HUES48 (cell line): ENCODE results near the gene CEP89.
"Not testable (repeated sequence)": the region's sequence is repeated elsewhere in the genome, so short reads cannot be mapped to it uniquely, and the experiment has no call there.

Experiments used
- H3K27ac ChIP-seq: one replicate; pipeline ENCODE4 v1.7.0; 2013; ENCODE audit warnings: low read depth, low read length, inconsistent platforms
- H3K27me3 ChIP-seq: 2 replicates; pipeline ENCODE4 v1.6.1; 2013; ENCODE audit warnings: mild to moderate bottlenecking, low read length; ENCODE audit not compliant: control insufficient read depth, insufficient read depth
- H3K36me3 ChIP-seq: 2 replicates; pipeline ENCODE4 v1.6.1; 2013; ENCODE audit warnings: low read length; ENCODE audit not compliant: control insufficient read depth, insufficient read depth
- H3K4me1 ChIP-seq: 2 replicates; pipeline ENCODE4 v1.6.1; 2013; ENCODE audit warnings: mild to moderate bottlenecking, low read length; ENCODE audit not compliant: control insufficient read depth, insufficient read depth
- H3K4me3 ChIP-seq: 2 replicates; pipeline ENCODE4 v1.5.1; 2013; ENCODE audit warnings: mild to moderate bottlenecking, low read depth, low read length
- H3K9ac ChIP-seq: 2 replicates; pipeline ENCODE4 v1.6.1; 2013; ENCODE audit warnings: mild to moderate bottlenecking, low read depth, low read length, moderate library complexity
- H3K9me3 ChIP-seq: 2 replicates; pipeline ENCODE4 v1.6.1; 2013; ENCODE audit warnings: low read length; ENCODE audit not compliant: control insufficient read depth, insufficient read depth

The CEP89 gene

DNA sequence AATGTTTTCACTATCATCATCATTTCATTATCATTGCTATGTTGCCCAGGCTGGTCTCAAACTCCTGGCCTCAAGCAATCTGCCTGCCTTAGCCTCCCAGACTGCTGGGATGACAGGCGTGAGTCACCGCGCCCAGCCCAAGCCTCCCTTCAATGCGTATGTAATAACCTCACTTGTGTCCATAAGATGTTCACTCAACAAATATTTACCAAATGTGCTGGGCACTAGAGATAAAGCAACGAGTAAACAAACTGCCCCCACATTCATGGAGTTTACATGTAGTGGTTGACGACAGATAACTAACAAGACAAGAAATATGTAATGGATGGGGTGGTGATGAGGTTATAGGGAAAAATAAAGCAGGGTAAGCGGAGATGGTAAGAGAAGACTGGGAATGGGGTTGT lies 25.3 kb upstream of the CEP89 start:
- not testable (repeated sequence) for H3K4me3 ChIP-seq, H3K27me3 ChIP-seq, H3K4me1 ChIP-seq, H3K9ac ChIP-seq, H3K27ac ChIP-seq, H3K9me3 ChIP-seq
- H3K36me3 ChIP-seq, result peaks cover 57% of the 10 kb centered on the region

DNA sequence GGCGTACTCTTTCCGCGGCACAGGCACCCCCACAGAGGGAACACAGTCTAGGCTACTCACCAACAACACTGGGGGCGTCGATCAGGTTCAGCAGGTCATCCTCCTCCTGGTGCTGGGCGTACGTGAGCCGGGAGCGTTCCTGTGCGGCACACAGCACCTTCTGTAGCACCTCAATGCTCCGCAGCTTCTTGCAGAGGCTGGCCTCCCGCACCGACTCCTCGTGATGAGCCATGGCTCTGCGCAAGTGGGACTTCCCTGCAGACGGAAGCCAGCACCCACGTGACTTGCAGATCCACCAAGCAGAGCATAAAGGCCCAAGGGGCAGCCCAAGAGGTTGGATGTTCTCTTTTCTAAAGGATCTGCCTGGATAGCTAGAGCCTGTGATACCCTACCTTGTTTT lies 24.2 kb upstream of the CEP89 start:
- H3K4me3 ChIP-seq, H3K27ac ChIP-seq, H3K4me1 ChIP-seq, H3K9ac ChIP-seq, H3K9me3 ChIP-seq, H3K27me3 ChIP-seq: not testable (repeated sequence)
- H3K36me3 ChIP-seq, result peaks cover 59% of the 10 kb centered on the region

DNA sequence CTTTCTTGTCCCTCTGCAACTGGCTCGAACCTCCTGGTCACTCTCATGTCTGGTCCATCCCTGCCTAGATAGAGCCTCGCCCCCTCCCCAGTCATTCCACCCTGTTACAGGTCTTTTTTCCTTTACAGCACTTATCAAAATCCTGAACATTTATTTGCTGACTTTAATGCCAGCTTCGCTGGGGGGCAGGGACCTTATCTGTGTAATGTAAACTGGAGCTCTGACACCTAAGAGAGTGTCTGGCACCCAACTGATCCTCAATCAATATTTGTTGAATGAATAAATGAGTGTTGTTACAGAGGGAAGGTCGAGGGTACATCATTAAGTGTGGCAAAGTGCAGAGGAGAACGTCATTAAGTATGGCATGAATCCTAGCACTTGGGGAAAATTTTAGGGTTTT lies 17.0 kb upstream of the CEP89 start:
- Histone ChIP-seq H3K27me3 (no peaks in the 10 kb centered on the region), H3K4me3 (no peak overlapping the region), H3K9me3 (no peaks in the 10 kb centered on the region), H3K27ac (no peak overlapping the region), H3K36me3 (peaks cover 55% of the 10 kb centered on the region), H3K4me1 (no peaks in the 10 kb centered on the region), H3K9ac (no peak overlapping the region)

DNA sequence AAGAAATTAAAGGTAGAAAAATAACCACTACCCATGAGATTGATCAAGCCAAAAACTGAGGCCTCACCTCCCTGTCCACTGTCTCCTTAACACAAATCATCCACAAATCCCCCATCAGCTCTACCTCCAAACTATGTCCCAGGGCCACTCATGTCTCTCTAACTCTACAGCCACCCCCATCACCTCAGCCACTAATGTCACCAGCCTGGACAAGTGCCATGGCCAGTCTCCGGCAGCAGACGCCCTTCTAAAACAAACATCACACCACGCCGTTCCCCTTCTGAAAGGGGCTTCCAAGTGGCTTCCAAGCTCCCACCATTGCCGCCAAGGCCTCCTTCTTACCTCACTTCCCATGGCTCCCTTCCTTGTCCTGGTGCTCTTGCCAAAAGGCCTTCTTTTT lies 16.5 kb upstream of the CEP89 start:
- H3K36me3 ChIP-seq, result peaks cover 52% of the 10 kb centered on the region
- H3K4me1 ChIP-seq, H3K4me3 ChIP-seq, H3K9me3 ChIP-seq, H3K9ac ChIP-seq, H3K27me3 ChIP-seq, H3K27ac ChIP-seq: not testable (repeated sequence)

DNA sequence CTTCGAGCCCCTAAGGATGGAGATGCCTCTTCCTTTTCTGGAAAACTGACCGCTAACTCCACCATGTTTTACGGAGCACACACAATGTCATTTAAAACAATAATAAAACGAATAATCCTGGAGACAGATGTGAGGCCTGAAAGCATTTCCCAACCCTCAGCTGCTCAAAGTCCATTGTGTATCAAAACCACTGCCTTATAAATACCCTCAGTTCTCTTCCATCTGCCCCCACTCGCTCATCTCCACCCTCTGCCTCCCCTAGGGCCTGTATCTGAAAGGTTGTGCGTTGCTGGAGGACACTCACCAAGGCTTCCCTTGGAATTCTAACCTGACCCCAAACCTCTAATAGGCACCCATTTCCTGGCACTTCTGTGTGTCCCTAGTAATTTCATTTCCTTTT lies 10.7 kb upstream of the CEP89 start:
- not testable (repeated sequence) for H3K9ac ChIP-seq, H3K9me3 ChIP-seq, H3K4me3 ChIP-seq, H3K27ac ChIP-seq, H3K4me1 ChIP-seq, H3K27me3 ChIP-seq
- H3K36me3 ChIP-seq, result peaks cover 41% of the 10 kb centered on the region

DNA sequence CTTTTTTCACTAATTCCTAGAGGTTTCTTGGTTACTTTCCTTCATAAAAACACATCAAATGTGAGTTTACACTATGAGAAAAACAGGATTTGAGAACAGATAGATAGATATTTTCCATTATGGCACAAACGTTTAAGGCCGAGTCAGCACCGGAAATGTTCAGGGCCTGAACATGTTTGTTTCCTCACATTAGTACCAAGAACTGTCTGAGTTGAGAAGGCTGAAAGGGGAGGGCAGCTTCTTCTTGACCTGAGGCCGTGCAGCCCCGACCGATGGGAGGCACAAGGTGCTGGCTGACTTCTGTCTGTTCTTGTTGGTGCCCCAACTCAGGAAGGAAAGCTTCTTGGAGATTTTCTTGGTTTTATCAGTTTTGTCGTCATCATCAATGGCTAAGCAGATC lies 8.0 kb upstream of the CEP89 start:
- H3K9ac ChIP-seq, H3K27ac ChIP-seq, H3K27me3 ChIP-seq, H3K4me1 ChIP-seq, H3K4me3 ChIP-seq, H3K9me3 ChIP-seq: not testable (repeated sequence)
- H3K36me3 ChIP-seq, result peaks cover 34% of the 10 kb centered on the region

DNA sequence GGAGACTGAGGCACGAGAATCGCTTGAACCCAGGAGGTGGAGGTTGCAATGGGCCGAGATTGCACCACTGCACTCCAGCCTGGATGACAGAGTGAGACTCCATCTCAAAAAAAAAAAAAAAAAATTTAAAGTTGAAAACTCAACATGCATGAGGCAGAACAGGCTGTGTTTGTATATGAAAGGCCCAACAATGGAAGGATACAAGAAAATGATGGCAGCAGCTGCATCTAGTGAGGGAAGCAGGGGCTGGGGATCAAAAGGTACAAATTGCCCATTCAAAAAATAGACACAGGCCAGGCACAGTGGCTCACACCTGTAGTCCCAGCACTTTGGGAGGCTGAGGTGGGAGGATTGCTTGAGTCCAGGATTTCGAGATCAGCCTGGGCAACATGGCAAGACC lies 6.1 kb upstream of the CEP89 start:
- not testable (repeated sequence) for H3K9ac ChIP-seq, H3K27ac ChIP-seq, H3K27me3 ChIP-seq, H3K4me1 ChIP-seq, H3K4me3 ChIP-seq, H3K9me3 ChIP-seq
- H3K36me3 ChIP-seq, result peaks cover 29% of the 10 kb centered on the region

DNA sequence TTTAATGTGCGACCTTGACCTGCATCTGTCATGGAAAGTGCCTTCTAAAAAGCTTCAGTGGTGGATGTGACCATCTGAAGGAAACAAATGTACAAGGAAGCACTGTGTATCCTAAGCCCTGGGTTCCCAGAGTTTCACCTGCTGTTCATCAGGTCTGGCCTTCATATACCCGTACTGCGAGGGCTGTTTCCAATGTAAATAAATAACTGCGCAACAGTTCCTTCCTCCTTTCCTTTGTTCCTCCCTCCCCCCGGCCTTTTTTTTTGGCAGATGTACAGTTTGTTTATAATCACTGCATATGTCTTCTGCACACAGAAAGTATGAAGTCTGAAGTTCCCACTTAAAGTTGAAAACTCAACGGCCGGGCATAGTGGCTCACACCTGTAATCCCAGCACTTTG lies 5.5 kb upstream of the CEP89 start:
- Histone ChIP-seq H3K36me3 (peaks cover 29% of the 10 kb centered on the region), H3K9ac (no peak overlapping the region), H3K27me3 (no peaks in the 10 kb centered on the region)

DNA sequence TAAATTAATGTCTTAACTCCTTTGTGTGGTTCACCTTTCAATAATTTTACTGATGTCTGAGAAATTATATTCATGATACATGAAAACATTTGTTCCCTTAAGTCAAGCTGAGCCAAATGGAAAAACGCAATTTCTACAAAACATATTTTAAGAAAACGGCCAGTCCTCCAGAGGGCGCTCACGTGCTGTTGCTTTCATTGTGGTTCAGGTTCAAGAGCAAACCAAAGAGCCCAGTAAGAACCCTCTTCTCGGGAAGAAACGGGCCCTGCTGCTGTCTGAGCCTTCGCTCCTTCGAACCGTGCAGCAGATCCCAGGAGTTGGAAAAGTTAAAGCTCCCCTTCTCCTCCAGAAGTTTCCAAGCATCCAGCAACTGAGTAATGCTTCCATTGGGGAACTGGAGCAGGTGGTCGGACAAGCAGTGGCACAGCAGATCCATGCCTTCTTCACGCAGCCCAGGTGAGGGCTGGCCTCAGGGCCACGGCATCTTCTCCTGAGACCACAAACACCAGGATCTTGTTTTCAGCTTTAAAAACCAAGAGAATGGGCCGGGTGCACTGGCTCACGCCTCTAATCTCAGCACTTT lies 4.6 kb upstream of the CEP89 start:
- Histone ChIP-seq H3K9ac (no peak overlapping the region), H3K4me3 (no peak overlapping the region), H3K27me3 (no peaks in the 10 kb centered on the region), H3K36me3 (peaks cover 29% of the 10 kb centered on the region), H3K4me1 (no peaks in the 10 kb centered on the region), H3K27ac (no peak overlapping the region), H3K9me3 (no peaks in the 10 kb centered on the region)

More for the DNA sequence above, 5.5 kb upstream of the CEP89 start:
- Histone ChIP-seq H3K4me1 (no peaks in the 10 kb centered on the region), H3K27ac (no peak overlapping the region), H3K4me3 (no peak overlapping the region), H3K9me3 (no peaks in the 10 kb centered on the region)

DNA sequence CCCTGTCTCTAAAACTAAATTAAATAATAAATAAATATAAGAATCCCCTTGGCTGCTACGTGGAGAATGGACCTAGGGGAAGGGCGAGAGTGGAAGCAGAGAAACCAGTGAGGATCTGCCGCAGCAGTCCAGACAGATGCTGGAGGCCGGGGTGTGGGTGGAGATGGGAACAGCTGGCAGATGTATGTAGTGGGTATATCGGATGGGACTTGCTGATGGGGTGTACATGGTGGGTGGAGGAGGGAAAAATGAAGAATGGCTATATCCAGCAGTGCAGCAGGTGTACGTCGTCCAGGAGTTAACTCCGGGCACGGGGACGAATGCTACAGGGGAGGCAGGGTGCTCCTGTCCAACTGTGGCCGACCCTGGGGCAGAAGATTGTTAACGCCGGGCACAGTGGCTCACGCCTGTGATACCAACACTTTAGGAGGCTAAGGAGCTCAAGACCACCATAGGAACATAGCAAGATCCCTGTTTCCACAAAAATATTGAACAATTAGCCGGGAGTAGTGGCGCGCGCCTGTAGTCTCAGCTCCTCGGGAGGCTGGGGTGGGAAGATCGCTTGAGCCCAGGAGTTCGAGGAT lies 654 bp downstream of the CEP89 start:
- no peaks in the 10 kb centered on the region for H3K27me3 ChIP-seq

DNA sequence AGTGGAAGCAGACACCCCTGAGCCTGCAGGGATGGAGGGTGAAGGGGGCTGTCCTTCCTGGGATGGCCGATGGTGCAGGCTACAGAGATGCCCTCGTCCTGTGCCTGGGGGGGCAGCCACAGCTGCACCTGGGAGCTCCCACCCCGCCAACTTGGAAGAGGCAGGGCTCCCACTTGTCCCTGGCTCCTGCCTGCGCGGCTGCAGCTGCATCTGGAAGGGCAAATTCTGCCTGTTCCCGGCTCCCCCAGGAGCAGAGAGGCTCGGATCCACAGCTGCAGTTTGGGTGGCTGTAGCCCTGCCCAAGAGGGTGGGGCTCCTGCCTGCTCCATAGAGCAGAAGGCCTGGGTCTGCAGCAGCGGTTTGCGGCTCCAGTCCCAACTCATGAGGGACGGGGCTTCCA lies 2.2 kb downstream of the CEP89 start:
- H3K9me3 ChIP-seq, result no peaks in the 10 kb centered on the region
- no peak overlapping the region for H3K27ac ChIP-seq
- no peaks in the 10 kb centered on the region for H3K4me1 ChIP-seq
- no peaks in the 10 kb centered on the region for H3K27me3 ChIP-seq
- H3K4me3 ChIP-seq, result no peak overlapping the region
- H3K36me3 ChIP-seq, result peaks cover 11% of the 10 kb centered on the region; the same call in 1 of the 2 replicates
- H3K9ac ChIP-seq, result no peak overlapping the region

More for the DNA sequence above, 654 bp downstream of the CEP89 start:
- H3K27ac ChIP-seq, result no peak overlapping the region
- H3K9me3 ChIP-seq, result no peaks in the 10 kb centered on the region
- no peak overlapping the region for H3K9ac ChIP-seq
- peaks cover 9% of the 10 kb centered on the region; the same call in 1 of the 2 replicates for H3K36me3 ChIP-seq
- H3K4me3 ChIP-seq, result peak overlapping the region; percentile 78
- no peaks in the 10 kb centered on the region for H3K4me1 ChIP-seq
